Neural cell (in vitro differentiated cells): Measurements from ENCODE around the gene MEGF11. TPM values are rescaled to one million over a fixed set of nuclear protein-coding genes. Genes with fewer than 3 reads are reported as not detected.

Experiments
- H2AFZ ChIP-seq: fragments of 200-600, 300-800 bp; sonication (generic), shearing (Covaris generic); 2 replicates; pipeline ENCODE4 v1.6.0; 2014; ENCODE audit warnings: low read depth, mild to moderate bottlenecking, antibody characterized with exemption, low read length, moderate library complexity
- H3F3A ChIP-seq: fragments of 200-600 bp; shearing (Covaris generic); 2 replicates; pipeline ENCODE4 v1.6.1; 2016; ENCODE audit warnings: mild to moderate bottlenecking, moderate library complexity, mixed read lengths, antibody characterized with exemption, low read length; ENCODE audit not compliant: insufficient read depth, poor library complexity, severe bottlenecking
- H3K27ac ChIP-seq: fragments of 200-600, 300-800 bp; sonication (generic), shearing (Covaris generic); 2 replicates; pipeline ENCODE4 v1.5.1; 2014; ENCODE audit warnings: mild to moderate bottlenecking, low read length, moderate library complexity
- H3K27me3 ChIP-seq: fragments of 300-800, 200-600 bp; sonication (generic), shearing (Covaris generic); 2 replicates; pipeline ENCODE4 v1.6.0; 2014; ENCODE audit warnings: mild to moderate bottlenecking, low read depth, low read length, moderate library complexity; ENCODE audit not compliant: insufficient read depth
- H3K36me3 ChIP-seq: fragments of 300-800, 200-600 bp; sonication (generic), shearing (Covaris generic); 2 replicates; pipeline ENCODE4 v1.5.1; 2014; ENCODE audit warnings: mild to moderate bottlenecking, antibody characterized with exemption, low read length, moderate library complexity; ENCODE audit not compliant: insufficient read depth
- H3K4me2 ChIP-seq: fragments of 300-800, 200-600 bp; sonication (generic), shearing (Covaris generic); 2 replicates; pipeline ENCODE4 v1.6.0; 2014; ENCODE audit warnings: mild to moderate bottlenecking, low read length
- H3K4me3 ChIP-seq: fragments of 300-800, 200-600 bp; sonication (generic), shearing (Covaris generic); 2 replicates; pipeline ENCODE4 v1.5.1; 2014; ENCODE audit warnings: mild to moderate bottlenecking, low read length, moderate library complexity
- H3K79me2 ChIP-seq: fragments of 200-600 bp; shearing (Covaris generic); replicated peaks from 2 replicates; pipeline ENCODE4 v1.6.0; 2014; ENCODE audit warnings: mild to moderate bottlenecking, low read length, moderate library complexity; ENCODE audit not compliant: insufficient read depth
- H3K9ac ChIP-seq: fragments of 300-800, 200-600 bp; sonication (generic), shearing (Covaris generic); 2 replicates; pipeline ENCODE4 v1.6.1; 2016; ENCODE audit warnings: mild to moderate bottlenecking, low read length, mixed read lengths
- H3K9me2 ChIP-seq: fragments of 200-600 bp; shearing (Covaris generic); 2 replicates; pipeline ENCODE4 v1.6.1; 2016; ENCODE audit warnings: mild to moderate bottlenecking, low read length, mixed read lengths; ENCODE audit not compliant: insufficient read depth
- H3K9me3 ChIP-seq: fragments of 200-600, 300-800 bp; sonication (generic), shearing (Covaris generic); 2 replicates; pipeline ENCODE4 v1.6.1; 2016; ENCODE audit warnings: mild to moderate bottlenecking, mixed run types, low read length, moderate library complexity, mixed read lengths
- H4K20me1 ChIP-seq: fragments of 200-600 bp; shearing (Covaris generic); 2 replicates; pipeline ENCODE4 v1.6.1; 2016; ENCODE audit warnings: mild to moderate bottlenecking, mixed run types; ENCODE audit not compliant: insufficient read depth
- EP300 ChIP-seq: fragments of 450-650 bp; conservative IDR thresholded peaks from 2 replicates; pipeline ENCODE4 v1.6.1; 2014; ENCODE audit warnings: antibody characterized with exemption, mild to moderate bottlenecking, moderate library complexity; ENCODE audit not compliant: poor library complexity, severe bottlenecking
- EZH2 ChIP-seq: fragments of 200-600, 300-800 bp; shearing (Covaris generic), sonication (generic); IDR thresholded peaks from 2 replicates; pipeline ENCODE4 v1.6.1; 2014; ENCODE audit warnings: antibody characterized with exemption, low read length, borderline replicate concordance, mild to moderate bottlenecking; ENCODE audit not compliant: insufficient read depth, poor library complexity, severe bottlenecking
- POLR2AphosphoS5 ChIP-seq: IDR thresholded peaks from 2 replicates; pipeline ENCODE4 v1.6.1; 2012
- RAD21 ChIP-seq: fragments of 450-650 bp; conservative IDR thresholded peaks from 2 replicates; pipeline ENCODE4 v1.6.1; 2014; ENCODE audit warnings: antibody characterized with exemption, mild to moderate bottlenecking, moderate library complexity
- TAF1 ChIP-seq: IDR thresholded peaks from 2 replicates; pipeline ENCODE4 v1.6.1; 2012; ENCODE audit warnings: low read depth
- polyA plus RNA-seq: library from polyadenylated mRNA; depleted of rRNA; stranded (reverse); fragments of >200 nt; gene quantifications from 2 replicates; pipeline ENCODE4 v1.2.3, GENCODE V29; 2014
- TF ChIP-seq, protein P1 (sequence below): fragments of 450-650 bp; IDR thresholded peaks from 2 replicates; pipeline ENCODE4 v1.5.1; 2014; ENCODE audit warnings: antibody characterized with exemption, mild to moderate bottlenecking, moderate library complexity; ENCODE audit not compliant: poor library complexity, severe bottlenecking
- TF ChIP-seq, protein P2 (sequence below): IDR thresholded peaks from 2 replicates; pipeline ENCODE4 v1.6.1; 2012; ENCODE audit warnings: borderline replicate concordance

Gene MEGF11
- polyA plus RNA-seq, 1 donor from 2014 or later = 0.64 TPM

DNA sequence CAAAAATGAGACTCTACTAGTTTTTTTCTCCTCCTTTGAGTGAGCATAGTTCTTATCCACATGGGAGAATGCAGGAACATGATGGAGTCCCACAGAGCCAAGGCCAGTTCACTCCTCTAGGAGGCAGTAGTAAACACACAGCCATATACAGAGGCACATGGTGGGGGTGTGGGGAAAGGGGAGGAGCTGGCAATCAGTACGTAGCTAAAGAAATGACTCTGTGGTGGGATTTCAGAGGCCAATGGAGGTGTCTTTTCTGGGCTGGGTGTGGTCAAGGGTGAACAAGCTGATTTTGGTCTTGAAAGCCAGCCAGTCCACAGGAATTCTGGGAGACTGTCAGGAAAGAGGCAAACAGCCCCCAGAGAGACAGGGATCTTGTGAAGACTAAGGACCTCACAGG is 390.9 kb downstream of the MEGF11 start:
- H3K9me3 ChIP-seq = no peaks in the 10 kb centered on the region
- no peak overlapping the region for H2AFZ ChIP-seq

DNA sequence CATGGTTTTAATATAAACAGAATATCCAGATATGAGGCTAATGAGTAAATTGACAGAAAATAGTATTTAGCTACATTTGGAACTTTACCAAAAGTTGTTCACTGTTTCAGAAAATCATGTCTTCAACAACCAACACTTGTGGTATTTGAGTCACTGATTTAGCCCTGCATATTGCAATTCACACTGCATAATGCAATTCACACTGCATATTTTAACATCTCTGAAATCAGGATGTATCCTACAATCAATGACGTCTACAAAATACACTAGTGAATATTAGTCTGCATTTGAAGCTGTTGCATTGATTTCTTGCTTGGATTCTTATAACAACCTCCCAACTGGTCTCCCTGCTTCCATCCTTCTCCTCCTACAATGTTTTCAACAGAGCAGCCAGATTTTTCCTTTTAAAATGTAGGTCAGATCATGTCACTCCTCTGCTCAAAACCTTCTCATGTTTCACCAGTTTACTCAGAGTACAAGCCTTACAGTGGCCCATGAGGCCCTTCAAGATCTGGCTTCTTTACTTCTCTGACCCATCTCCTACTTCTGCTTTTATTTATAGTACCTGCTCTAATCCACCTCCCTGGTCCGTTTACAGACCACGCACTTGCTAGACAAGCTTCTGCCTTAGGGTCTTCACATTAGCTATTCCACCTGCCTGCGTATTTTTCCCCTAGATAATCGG is 395.7 kb downstream of the MEGF11 start:
- Histone ChIP-seq H3K27me3 (no peaks in the 10 kb centered on the region), H3K36me3 (no peaks in the 10 kb centered on the region), H3K27ac (no peak overlapping the region), H3K9ac (no peak overlapping the region), H4K20me1 (no peaks in the 10 kb centered on the region), H3K4me3 (no peak overlapping the region), H3F3A (no peaks in the 10 kb centered on the region), H3K4me2 (no peak overlapping the region), H2AFZ (no peak overlapping the region), H3K9me3 (no peaks in the 10 kb centered on the region), H3K9me2 (no peaks in the 10 kb centered on the region), H3K79me2 (no peaks in the 10 kb centered on the region)
- TF ChIP-seq, protein P1, sequence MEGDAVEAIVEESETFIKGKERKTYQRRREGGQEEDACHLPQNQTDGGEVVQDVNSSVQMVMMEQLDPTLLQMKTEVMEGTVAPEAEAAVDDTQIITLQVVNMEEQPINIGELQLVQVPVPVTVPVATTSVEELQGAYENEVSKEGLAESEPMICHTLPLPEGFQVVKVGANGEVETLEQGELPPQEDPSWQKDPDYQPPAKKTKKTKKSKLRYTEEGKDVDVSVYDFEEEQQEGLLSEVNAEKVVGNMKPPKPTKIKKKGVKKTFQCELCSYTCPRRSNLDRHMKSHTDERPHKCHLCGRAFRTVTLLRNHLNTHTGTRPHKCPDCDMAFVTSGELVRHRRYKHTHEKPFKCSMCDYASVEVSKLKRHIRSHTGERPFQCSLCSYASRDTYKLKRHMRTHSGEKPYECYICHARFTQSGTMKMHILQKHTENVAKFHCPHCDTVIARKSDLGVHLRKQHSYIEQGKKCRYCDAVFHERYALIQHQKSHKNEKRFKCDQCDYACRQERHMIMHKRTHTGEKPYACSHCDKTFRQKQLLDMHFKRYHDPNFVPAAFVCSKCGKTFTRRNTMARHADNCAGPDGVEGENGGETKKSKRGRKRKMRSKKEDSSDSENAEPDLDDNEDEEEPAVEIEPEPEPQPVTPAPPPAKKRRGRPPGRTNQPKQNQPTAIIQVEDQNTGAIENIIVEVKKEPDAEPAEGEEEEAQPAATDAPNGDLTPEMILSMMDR = no peak
- TF ChIP-seq TAF1 (no peak), EP300 (no peak)
- TF ChIP-seq, protein P2, sequence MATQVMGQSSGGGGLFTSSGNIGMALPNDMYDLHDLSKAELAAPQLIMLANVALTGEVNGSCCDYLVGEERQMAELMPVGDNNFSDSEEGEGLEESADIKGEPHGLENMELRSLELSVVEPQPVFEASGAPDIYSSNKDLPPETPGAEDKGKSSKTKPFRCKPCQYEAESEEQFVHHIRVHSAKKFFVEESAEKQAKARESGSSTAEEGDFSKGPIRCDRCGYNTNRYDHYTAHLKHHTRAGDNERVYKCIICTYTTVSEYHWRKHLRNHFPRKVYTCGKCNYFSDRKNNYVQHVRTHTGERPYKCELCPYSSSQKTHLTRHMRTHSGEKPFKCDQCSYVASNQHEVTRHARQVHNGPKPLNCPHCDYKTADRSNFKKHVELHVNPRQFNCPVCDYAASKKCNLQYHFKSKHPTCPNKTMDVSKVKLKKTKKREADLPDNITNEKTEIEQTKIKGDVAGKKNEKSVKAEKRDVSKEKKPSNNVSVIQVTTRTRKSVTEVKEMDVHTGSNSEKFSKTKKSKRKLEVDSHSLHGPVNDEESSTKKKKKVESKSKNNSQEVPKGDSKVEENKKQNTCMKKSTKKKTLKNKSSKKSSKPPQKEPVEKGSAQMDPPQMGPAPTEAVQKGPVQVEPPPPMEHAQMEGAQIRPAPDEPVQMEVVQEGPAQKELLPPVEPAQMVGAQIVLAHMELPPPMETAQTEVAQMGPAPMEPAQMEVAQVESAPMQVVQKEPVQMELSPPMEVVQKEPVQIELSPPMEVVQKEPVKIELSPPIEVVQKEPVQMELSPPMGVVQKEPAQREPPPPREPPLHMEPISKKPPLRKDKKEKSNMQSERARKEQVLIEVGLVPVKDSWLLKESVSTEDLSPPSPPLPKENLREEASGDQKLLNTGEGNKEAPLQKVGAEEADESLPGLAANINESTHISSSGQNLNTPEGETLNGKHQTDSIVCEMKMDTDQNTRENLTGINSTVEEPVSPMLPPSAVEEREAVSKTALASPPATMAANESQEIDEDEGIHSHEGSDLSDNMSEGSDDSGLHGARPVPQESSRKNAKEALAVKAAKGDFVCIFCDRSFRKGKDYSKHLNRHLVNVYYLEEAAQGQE = no peak

More for the DNA sequence above, 390.9 kb downstream of the MEGF11 start:
- no peaks in the 10 kb centered on the region for H3K27me3 ChIP-seq
- H3K36me3 ChIP-seq = no peaks in the 10 kb centered on the region
- no peaks in the 10 kb centered on the region for H4K20me1 ChIP-seq
- no peaks in the 10 kb centered on the region for H3K79me2 ChIP-seq
- H3K4me2 ChIP-seq = no peak overlapping the region
- H3K27ac ChIP-seq = no peak overlapping the region
- no peak overlapping the region for H3K4me3 ChIP-seq
- TF ChIP-seq RAD21 (no peak), POLR2AphosphoS5 (no peak)
- H3K9ac ChIP-seq = no peak overlapping the region
- H3F3A ChIP-seq = no peaks in the 10 kb centered on the region
- H3K9me2 ChIP-seq = no peaks in the 10 kb centered on the region

DNA sequence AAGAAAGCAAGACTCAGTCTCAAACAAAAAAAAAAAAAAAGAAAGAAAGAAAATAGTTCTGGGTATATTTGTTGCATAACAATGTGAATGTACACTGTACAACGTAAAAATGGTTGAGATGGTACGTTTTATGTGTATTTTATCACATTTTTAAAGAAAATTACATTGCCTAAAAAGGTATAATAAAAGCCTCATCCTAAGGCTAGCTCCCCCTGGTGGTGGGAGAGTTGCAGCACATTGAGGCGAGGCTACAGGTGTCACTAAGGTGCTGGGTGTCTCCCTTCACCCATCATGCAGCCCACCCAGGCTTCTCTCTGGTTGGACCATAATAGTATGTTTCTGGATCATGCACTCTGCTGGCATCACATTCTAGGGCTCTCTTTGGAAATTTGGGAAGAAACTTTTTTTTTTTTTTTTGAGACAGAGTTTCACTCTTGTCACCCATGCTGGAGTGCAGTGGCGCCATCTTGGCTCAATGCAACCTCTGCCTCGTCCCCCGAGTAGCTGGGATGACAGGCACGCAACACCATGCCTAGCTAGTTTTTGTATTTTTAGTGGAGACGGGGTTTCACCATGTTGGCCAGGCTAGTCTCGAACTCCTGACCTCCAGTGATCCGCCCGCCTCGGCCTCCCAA is 396.6 kb downstream of the MEGF11 start:
- no peaks in the 10 kb centered on the region for H3F3A ChIP-seq
- no peaks in the 10 kb centered on the region for H3K27me3 ChIP-seq

More for the DNA sequence above, 396.6 kb downstream of the MEGF11 start:
- Histone ChIP-seq H4K20me1 (no peaks in the 10 kb centered on the region), H3K27ac (no peak overlapping the region), H2AFZ (no peak overlapping the region), H3K9me2 (no peaks in the 10 kb centered on the region), H3K36me3 (no peaks in the 10 kb centered on the region), H3K9ac (no peak overlapping the region), H3K79me2 (no peaks in the 10 kb centered on the region), H3K9me3 (no peaks in the 10 kb centered on the region), H3K4me2 (no peak overlapping the region), H3K4me3 (no peak overlapping the region)
- no peak for TF ChIP-seq EZH2
- TF ChIP-seq, protein P1 = peak; percentile 19
